Cerebellar nuclear complex (tissue), 1 donor: ENCODE results near the gene PRDM1.

Source experiments
- DNase-seq, 2 experiments: peaks; one replicate each; lab custom pipeline; 2025; lab: John Stamatoyannopoulos, UW

PRDM1 gene

DNA sequence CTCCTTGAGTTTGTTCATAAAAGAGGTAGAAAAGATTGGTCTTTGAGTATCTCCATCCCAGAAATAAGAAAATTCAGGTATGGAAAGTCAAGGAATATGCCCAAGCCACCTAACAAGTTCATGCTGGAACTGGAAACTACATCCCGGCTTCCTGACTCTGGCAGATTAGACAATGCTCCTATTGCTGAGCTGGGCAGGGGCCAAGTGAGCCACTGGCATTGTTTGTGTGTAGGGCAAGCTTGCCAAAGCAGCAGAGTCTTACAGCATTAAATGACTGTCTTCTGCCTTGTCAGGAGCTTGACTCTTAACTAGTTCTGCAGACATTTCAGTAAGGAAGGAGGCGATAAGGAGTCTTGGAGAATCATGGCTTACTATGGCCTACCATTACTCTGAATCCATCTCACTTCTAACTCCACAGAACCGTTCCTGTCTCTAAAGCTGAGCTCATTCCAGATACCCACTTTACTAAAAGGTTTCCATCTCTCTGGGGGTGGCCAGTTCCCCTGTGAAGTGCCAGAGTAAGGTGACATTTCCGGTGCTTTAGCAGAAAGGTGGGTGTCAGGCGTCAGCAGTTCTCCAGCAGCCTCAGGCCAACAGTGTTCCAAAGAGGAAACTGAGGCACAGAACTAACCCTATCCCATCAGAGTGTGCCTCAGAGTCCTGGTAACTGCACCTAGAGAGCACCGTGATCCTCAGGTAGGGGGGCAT, 30.1 kb downstream of the PRDM1 start:
- peak in 1 of 2 experiments; percentile 67 for DNase-seq

DNA sequence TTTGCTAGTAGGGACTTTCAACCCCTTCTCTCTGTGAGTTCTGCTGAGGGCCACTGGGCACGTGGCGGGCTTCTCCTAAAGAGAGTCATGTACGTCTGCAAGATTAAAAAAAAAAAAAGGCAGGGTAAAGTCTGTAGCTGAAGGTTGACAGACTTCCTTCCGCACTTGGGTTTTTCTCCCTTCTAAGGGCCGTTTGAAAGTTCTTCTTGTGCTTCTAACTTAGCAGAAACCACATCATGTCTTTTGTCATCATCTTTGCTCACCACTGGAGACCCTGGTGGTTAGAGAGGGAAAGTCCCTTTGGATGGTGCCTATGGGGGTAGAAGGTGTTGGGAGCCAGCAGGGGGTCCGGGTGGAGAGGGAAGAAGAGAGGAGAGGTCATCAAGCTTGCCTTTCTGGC, 31.4 kb downstream of the PRDM1 start:
- no peak for DNase-seq

DNA sequence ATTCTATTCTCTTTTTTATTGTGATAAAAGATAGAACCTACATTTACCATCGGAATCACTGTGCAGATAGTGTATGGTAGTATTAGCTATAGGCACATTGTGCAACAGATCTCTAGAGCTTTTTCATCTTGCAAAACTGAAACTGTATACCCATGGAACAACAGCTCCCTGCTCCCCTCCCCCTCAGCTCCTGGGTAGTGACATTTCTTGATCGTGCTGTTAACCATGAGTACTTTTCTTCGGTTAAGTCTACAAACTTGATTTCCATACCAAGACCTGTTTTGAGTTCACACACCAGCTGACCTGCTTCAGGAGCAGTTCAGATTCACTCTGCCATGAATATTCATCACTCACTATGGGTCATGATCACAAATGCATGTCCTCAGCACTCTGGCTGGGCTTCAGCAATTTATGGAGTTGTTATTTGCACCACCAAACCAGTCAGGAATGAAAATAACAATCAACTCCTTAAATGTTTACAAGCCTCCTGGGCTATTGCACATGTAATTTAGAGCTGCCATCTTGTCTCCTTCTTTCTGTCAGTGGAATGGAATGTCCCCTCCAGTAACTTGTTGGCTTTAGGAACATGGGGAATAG, 32.8 kb downstream of the PRDM1 start:
- no peak for DNase-seq

GRCh38 chr6:106119546-106119945, 33.4 kb downstream of the PRDM1 start:
- no peak for DNase-seq

DNA sequence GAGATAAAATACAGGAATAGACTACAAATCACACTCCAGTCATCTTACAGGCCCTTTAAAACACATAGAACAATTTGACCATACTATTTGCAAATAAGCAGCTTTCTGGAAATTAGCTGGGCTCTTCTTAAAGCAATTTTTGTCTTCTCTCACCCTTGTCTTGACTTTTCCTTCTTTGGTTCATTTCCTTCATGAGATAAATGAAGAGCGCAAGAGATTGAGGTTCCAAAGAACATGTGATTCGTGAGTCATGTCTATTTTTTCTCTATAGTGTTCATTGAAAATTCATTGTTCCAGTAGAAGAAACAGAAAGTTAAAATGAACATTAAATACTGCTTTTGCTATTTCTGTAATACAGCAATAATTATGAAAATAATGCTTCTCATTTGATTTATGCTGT, 33.9 kb downstream of the PRDM1 start:
- DNase-seq: no peak

GRCh38 chr6:106120406-106120805, 34.3 kb downstream of the PRDM1 start:
- DNase-seq: no peak

DNA sequence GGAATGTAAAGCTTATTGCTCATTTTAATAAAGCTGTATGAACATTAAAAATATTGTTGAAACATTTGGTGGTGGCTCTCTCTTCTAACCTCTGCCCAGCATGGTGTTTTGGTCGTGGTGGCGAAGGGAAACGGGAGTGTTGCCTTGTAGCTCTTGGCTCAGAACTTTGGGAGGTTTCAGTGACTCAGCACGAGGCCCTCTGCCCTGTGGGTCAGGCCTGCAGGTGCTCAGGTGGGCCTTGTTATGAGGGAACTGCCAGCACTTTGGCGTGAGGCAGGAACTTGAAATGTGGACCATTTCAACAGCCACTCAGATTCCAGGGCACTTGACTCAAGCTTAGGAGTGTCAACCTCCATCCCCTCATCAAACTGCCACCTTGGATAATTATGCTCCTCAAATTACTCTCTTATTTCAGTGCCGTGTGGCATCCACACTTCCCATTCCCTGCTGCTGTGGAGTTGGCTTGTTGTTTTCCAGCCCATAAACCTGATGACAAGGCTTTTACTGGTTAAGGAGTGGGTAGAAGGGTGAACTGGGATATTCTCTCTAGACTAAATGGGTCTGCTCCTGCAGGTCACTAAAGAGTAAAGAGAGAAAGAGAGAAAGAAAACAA, 36.3 kb downstream of the PRDM1 start:
- no peak for DNase-seq

DNA sequence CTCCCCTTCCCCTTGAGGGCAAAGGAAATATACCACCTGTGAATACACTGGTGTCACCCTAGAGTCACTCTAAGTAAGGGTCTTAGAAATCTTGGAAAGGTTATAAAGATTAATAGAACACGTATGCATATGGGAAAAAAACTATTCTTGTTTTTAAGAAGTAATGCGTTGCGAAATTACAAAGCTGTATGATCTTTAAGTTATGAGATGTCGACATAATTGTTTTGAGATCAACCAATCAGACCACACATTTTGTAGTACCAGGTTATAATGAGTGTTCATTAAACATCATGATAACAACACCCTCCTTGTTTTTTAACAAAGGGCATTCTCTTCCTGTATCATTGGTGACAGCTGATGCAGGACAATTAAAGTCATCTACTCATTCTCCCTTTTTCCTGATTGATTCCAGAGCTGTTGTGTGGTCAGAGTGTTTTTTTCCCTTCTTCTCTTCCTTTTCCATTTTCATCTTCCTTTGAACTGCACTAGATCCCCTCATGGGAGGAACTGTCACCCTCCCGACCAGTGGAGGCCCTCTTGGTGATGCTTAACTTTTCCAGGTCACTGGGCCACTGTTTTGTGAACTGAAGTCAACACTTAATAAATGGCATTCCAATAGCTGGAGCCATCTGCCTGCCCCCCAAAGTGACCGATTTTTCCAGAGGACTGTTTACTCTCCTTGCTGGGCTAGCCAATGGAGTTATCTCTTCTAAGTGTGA, 37.0 kb downstream of the PRDM1 start:
- DNase-seq: no peak

DNA sequence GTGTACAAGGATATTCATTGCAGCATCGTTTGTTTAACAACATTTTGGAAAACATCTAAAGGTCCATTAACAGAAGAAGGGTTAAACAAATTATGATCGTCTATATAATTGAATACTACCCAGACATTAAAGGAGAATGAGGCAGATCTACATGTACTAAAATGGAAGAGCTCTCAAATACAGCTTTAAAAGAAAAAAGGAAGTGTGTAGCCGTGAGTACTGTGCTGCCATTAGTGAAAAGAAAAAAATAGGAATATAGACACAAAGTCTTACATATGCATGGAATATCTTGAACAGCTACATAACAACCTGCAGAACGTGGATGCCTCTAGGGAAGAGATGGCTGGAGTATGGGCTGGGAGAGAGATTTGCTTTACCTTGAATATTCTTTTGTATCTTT, 37.9 kb downstream of the PRDM1 start:
- DNase-seq: no peak

- no peak for DNase-seq
Observed at GRCh38 chr6:106124437-106125430, 38.6 kb downstream of the PRDM1 start.

GRCh38 chr6:106125925-106126435, 39.8 kb downstream of the PRDM1 start:
- no peak for DNase-seq

DNA sequence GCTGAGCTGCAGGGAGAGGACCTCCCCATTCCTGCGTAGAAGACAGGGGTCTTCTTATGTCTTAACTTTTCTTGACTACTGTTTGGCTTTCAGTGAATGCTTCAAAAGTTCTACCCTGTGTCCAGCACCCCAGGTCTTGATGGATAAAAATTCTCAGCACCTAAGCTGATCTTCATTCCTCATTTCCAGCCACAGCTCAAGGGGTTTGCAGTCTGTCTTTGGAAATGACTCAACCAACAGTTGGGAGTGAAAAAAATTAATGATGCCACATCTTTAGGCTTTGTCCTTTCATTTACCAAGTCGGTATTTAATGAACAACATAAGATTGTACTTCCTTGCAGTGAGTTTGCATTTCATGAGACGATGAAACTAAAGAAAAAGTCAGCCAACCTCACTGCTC, 40.3 kb downstream of the PRDM1 start:
- no peak for DNase-seq

DNA sequence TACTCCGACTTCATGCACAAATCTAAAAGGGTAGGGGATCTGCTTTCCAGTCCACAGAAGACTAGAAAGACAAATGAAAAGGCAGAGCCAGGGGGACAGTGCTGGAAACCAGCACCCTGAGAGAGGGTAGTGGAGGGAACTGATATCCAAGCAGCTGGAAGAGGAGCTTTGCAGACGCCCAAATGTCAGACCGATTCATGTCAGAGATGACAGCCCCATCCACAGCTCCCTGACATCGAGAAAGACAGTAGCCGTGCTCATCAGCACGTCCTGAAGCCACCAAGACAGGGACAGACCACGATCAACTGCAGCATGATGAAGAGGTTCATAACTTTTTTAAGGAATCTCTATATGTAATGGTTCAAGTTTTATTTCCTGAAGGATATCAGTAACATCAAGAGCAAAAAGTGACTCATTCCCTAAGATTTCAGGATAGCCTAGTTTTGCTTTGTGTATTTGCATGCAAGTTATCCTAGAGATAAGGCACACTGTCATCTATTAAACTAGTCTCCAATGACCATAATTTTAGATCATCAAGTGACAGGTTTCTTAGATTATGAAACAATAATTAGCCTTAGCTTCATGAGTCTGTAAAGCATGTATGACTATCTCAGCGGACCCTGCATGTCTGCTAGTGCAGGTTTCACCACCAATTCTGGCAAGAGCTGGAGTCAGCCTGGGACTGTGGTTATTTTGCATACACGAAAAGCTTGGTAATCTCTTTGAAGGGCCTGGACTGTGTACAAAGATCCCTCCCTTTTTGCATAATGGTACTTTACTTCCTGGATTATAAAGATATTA, 43.0 kb downstream of the PRDM1 start:
- no peak for DNase-seq

DNA sequence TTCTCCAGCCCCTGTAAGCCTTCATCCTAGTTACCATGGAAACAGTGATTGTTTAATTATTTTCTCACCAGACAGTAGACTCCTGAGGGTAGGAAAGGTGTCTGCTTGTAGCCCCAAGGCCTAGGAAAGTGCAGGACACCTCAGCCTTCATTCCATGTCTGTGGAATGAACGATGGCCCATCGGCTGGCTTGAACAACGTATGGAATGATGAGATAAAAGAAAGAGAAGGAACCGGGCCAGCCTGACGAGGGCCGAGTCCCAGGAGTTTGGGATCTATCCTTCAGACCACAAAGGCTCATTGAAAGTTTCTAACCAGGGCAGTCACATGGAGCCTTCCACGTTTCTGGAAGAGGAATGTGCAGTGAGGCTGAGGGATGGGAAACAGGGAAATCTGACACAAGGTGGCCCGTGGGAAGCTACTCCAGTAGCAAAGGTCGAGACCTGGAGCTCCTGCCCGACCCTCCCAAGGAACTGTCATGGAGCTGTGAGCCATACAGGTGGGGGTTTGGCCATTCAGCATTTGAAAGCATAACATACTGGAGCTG, 46.1 kb downstream of the PRDM1 start:
- no peak for DNase-seq

- no peak for DNase-seq
Observed at GRCh38 chr6:106133040-106133439, 46.9 kb downstream of the PRDM1 start.

- no peak for DNase-seq
Observed at GRCh38 chr6:106134087-106134770, 48.1 kb downstream of the PRDM1 start.

DNA sequence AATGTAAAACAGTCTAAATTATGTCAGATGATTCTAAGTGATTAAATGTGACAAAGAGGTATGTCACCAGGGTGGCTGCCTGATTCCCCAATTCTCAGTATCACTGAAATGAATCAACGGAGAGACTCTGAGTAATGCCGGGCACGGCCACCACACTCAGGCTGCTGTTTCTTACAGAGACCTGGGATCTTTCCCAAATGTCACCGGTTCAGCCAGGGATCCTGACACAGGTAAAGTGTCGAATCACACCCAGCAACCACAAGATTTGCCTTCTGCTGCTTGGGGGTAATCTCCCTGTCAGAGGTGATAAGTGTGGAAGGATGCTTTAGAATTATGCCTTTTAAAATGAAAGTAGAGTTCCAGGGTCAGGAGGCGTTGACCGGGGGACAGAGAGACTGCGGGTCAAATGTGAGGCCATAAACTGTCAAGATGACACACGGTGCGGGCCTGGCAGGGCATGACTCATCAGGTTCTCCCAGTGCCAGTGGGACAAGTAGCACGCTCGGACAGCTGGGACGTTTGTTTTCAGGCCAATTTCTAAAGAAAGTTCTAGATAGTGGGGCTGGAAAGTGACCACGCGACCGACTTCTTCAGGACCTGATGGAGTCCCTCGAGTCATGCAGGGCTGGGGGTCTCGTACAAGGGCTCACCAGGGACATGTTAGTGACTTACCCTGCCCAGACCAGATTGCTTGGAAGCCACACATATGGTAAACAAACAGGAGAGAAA, 48.9 kb downstream of the PRDM1 start:
- no peak for DNase-seq

GRCh38 chr6:106135911-106136571, 49.9 kb downstream of the PRDM1 start:
- no peak for DNase-seq
